ENCODE results near the gene UIMC1. TPM values are rescaled to one million over a fixed set of nuclear protein-coding genes. Genes with fewer than 3 reads are reported as not detected.

The UIMC1 gene
- total RNA-seq, 1 experiment from 2014 or later = 38.4 TPM

DNA sequence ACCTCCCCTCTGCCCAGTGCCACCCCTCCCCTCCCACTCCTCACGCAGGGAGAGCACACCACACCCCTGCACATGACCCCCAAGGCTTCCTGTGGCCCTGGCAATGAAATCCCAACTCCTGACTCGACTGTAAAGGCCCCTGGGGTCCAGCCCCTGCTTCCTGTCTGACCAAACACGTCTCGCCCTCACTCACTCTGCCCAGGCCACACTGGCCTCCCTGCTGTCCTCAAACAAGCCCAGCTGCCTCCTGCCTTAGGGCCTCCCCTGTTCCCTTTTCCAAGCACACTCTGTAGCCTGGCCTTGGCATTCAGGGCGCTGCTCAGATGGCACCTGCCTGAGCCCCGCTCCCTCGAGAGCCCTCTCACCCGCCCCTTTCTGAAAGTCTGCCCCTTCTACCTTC, 149.8 kb downstream of the UIMC1 start:
- ChIA-PET CTCF (no interaction called here), RAD21 (ENCODE audit: low non-redundant PET in 1 of 2, low total read pairs in 2 of 2, uncharacterized antibody in 2 of 2, unreplicated experiment in 2 of 2) (no interaction called here)
- H4K20me1 ChIP-seq (ENCODE audit: insufficient read depth) = no peaks in the 10 kb centered on the region

More for the DNA sequence above, 149.8 kb downstream of the UIMC1 start:
- H3K9me3 ChIP-seq (ENCODE audit: control insufficient read depth in 1 of 2, insufficient read depth in 1 of 2, low read depth in 1 of 2, low read length in 2 of 2) = no peaks in the 10 kb centered on the region
- no peak overlapping the region for H3K27ac ChIP-seq (ENCODE audit: low read depth, low read length)
- no peaks in the 10 kb centered on the region for H3K36me3 ChIP-seq (ENCODE audit: control insufficient read depth in 1 of 2, insufficient read depth in 2 of 2, low read length in 2 of 2)
- no peak for ATAC-seq
- POLR2A ChIA-PET = no interaction called here
- TF ChIP-seq YY1 (IDR thresholded peaks at IDR 0.05; ENCODE audit: extremely low read depth, insufficient replicate concordance, low read depth, low read length) = no peak
- TF ChIP-seq, protein P1, sequence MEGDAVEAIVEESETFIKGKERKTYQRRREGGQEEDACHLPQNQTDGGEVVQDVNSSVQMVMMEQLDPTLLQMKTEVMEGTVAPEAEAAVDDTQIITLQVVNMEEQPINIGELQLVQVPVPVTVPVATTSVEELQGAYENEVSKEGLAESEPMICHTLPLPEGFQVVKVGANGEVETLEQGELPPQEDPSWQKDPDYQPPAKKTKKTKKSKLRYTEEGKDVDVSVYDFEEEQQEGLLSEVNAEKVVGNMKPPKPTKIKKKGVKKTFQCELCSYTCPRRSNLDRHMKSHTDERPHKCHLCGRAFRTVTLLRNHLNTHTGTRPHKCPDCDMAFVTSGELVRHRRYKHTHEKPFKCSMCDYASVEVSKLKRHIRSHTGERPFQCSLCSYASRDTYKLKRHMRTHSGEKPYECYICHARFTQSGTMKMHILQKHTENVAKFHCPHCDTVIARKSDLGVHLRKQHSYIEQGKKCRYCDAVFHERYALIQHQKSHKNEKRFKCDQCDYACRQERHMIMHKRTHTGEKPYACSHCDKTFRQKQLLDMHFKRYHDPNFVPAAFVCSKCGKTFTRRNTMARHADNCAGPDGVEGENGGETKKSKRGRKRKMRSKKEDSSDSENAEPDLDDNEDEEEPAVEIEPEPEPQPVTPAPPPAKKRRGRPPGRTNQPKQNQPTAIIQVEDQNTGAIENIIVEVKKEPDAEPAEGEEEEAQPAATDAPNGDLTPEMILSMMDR (IDR thresholded peaks at IDR 0.05 in 2 of 3, conservative IDR thresholded peaks at IDR 0.05 in 1 of 3; ENCODE audit: borderline replicate concordance in 1 of 3, insufficient read depth in 1 of 3, low read depth in 2 of 3, low read length in 2 of 3) = no peak
- no peak for TF ChIP-seq SIN3A (IDR thresholded peaks at IDR 0.05; ENCODE audit: low read depth)
- no peak for TF ChIP-seq ELF1 (IDR thresholded peaks at IDR 0.05; ENCODE audit: borderline replicate concordance, low read depth)
- TF ChIP-seq SRF (IDR thresholded peaks at IDR 0.05; ENCODE audit: low read depth) = no peak
- no peak for TF ChIP-seq ZNF274 (IDR thresholded peaks at IDR 0.05; ENCODE audit: low read depth, low read length)
- no peak for TF ChIP-seq EZH2phosphoT487 (IDR thresholded peaks at IDR 0.05; ENCODE audit: borderline replicate concordance)
- no peak for TF ChIP-seq CEBPB (IDR thresholded peaks at IDR 0.05; ENCODE audit: low read depth)
- TF ChIP-seq EGR1 (IDR thresholded peaks at IDR 0.05; ENCODE audit: low read depth) = no peak
- no peak for TF ChIP-seq TCF7L2 (IDR thresholded peaks at IDR 0.05; ENCODE audit: borderline replicate concordance, extremely low read depth, insufficient read depth, insufficient read length)
- TF ChIP-seq, protein P2, sequence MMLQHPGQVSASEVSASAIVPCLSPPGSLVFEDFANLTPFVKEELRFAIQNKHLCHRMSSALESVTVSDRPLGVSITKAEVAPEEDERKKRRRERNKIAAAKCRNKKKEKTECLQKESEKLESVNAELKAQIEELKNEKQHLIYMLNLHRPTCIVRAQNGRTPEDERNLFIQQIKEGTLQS (IDR thresholded peaks at IDR 0.05) = no peak
- TF ChIP-seq CBX3 (IDR thresholded peaks at IDR 0.05; ENCODE audit: low read depth) = no peak
- no peak for TF ChIP-seq EZH2 (IDR thresholded peaks at IDR 0.05)
- TF ChIP-seq SP1 (IDR thresholded peaks at IDR 0.05; ENCODE audit: low read depth) = no peak
- TF ChIP-seq, protein P3, sequence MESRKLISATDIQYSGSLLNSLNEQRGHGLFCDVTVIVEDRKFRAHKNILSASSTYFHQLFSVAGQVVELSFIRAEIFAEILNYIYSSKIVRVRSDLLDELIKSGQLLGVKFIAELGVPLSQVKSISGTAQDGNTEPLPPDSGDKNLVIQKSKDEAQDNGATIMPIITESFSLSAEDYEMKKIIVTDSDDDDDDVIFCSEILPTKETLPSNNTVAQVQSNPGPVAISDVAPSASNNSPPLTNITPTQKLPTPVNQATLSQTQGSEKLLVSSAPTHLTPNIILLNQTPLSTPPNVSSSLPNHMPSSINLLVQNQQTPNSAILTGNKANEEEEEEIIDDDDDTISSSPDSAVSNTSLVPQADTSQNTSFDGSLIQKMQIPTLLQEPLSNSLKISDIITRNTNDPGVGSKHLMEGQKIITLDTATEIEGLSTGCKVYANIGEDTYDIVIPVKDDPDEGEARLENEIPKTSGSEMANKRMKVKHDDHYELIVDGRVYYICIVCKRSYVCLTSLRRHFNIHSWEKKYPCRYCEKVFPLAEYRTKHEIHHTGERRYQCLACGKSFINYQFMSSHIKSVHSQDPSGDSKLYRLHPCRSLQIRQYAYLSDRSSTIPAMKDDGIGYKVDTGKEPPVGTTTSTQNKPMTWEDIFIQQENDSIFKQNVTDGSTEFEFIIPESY (IDR thresholded peaks at IDR 0.05; ENCODE audit: extremely low read depth, insufficient replicate concordance, low read length) = no peak
- no peak for TF ChIP-seq RAD21 (IDR thresholded peaks at IDR 0.05; ENCODE audit: low read depth)
- TF ChIP-seq FOSL1 (IDR thresholded peaks at IDR 0.05; ENCODE audit: low read depth) = no peak
- TF ChIP-seq, protein P4, sequence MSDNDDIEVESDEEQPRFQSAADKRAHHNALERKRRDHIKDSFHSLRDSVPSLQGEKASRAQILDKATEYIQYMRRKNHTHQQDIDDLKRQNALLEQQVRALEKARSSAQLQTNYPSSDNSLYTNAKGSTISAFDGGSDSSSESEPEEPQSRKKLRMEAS (IDR thresholded peaks at IDR 0.05) = no peak
- TF ChIP-seq, protein P5, sequence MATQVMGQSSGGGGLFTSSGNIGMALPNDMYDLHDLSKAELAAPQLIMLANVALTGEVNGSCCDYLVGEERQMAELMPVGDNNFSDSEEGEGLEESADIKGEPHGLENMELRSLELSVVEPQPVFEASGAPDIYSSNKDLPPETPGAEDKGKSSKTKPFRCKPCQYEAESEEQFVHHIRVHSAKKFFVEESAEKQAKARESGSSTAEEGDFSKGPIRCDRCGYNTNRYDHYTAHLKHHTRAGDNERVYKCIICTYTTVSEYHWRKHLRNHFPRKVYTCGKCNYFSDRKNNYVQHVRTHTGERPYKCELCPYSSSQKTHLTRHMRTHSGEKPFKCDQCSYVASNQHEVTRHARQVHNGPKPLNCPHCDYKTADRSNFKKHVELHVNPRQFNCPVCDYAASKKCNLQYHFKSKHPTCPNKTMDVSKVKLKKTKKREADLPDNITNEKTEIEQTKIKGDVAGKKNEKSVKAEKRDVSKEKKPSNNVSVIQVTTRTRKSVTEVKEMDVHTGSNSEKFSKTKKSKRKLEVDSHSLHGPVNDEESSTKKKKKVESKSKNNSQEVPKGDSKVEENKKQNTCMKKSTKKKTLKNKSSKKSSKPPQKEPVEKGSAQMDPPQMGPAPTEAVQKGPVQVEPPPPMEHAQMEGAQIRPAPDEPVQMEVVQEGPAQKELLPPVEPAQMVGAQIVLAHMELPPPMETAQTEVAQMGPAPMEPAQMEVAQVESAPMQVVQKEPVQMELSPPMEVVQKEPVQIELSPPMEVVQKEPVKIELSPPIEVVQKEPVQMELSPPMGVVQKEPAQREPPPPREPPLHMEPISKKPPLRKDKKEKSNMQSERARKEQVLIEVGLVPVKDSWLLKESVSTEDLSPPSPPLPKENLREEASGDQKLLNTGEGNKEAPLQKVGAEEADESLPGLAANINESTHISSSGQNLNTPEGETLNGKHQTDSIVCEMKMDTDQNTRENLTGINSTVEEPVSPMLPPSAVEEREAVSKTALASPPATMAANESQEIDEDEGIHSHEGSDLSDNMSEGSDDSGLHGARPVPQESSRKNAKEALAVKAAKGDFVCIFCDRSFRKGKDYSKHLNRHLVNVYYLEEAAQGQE (IDR thresholded peaks at IDR 0.05; ENCODE audit: low read depth) = no peak
- no peak overlapping the region for H2AFZ ChIP-seq (ENCODE audit: low read depth, low read length, poor library complexity, severe bottlenecking)
- no peak overlapping the region for H3K9ac ChIP-seq (ENCODE audit: low read length)
- no TSS peak for BruUV-seq (replicated peaks)
- intact Hi-C loops (cut with micrococcal nuclease) = no loop called here
- H3K27me3 ChIP-seq (ENCODE audit: insufficient read depth, low read length) = no peaks in the 10 kb centered on the region
- DNase-seq (ENCODE audit: low read depth, low spot score) = no peak
- no peak overlapping the region for H3K4me3 ChIP-seq (replicated peaks in 1 of 2; ENCODE audit: low read depth in 1 of 2, low read length in 2 of 2)
- no peak overlapping the region for H3K4me2 ChIP-seq (ENCODE audit: low read length)
- no peaks in the 10 kb centered on the region for H3K4me1 ChIP-seq (ENCODE audit: control insufficient read depth in 1 of 2, insufficient read depth in 2 of 2, low read length in 2 of 2)
- H3K9me2 ChIP-seq (ENCODE audit: insufficient read depth) = no peaks in the 10 kb centered on the region
- H3K79me2 ChIP-seq (ENCODE audit: insufficient read depth, low read length) = no peaks in the 10 kb centered on the region

Data from HCT116 (cell line).